ENCODE data around the gene JAML. TPM values are rescaled to one million over a fixed set of nuclear protein-coding genes. Genes with fewer than 3 reads are reported as not detected.

JAML gene
- total RNA-seq, 1 donor from 2014 or later: 0.09 TPM

GRCh38 chr11:118210323-118210722 is 14.5 kb downstream of the JAML start:
- Mint-ChIP-seq H3K4me1 (peaks cover 26% of the 10 kb centered on the region), H3K36me3 (no peaks in the 10 kb centered on the region), H3K4me3 (no peak overlapping the region), H3K9me3 (no peaks in the 10 kb centered on the region), H3K27ac (no peak overlapping the region), H3K27me3 (ENCODE audit: insufficient read depth, low read depth) (peaks cover 10% of the 10 kb centered on the region)
- Histone ChIP-seq H3K36me3 (no peaks in the 10 kb centered on the region), H3K4me3 (no peak overlapping the region), H4K20me1 (ENCODE audit: low read depth) (no peaks in the 10 kb centered on the region), H3K79me2 (ENCODE audit: low read depth) (no peaks in the 10 kb centered on the region), H3K27ac (no peak overlapping the region), H3K4me2 (peak overlapping the region; percentile 59), H2AFZ (replicated peaks) (no peak overlapping the region), H3K9ac (no peak overlapping the region), H3K4me1 (peaks cover 51% of the 10 kb centered on the region), H3K27me3 (no peaks in the 10 kb centered on the region), H3K9me3 (ENCODE audit: low read depth) (no peaks in the 10 kb centered on the region), H3F3A (ENCODE audit: low read depth) (peaks cover 45% of the 10 kb centered on the region)
- DNase-seq (ENCODE audit: low spot score): no peak
- TF ChIP-seq EZH2phosphoT487 (IDR thresholded peaks at IDR 0.05): no peak
- no peak for TF ChIP-seq CTCF (IDR thresholded peaks at IDR 0.05)
- TF ChIP-seq EZH2 (IDR thresholded peaks at IDR 0.05): no peak

- H3K4me1 Mint-ChIP-seq: peaks cover 26% of the 10 kb centered on the region
- H3K79me2 ChIP-seq (ENCODE audit: low read depth): no peaks in the 10 kb centered on the region
- H3K4me3 ChIP-seq: no peak overlapping the region
- H3K4me2 ChIP-seq: no peak overlapping the region
- H3K27me3 ChIP-seq: no peaks in the 10 kb centered on the region
- TF ChIP-seq EZH2 (IDR thresholded peaks at IDR 0.05): no peak
- TF ChIP-seq CTCF (IDR thresholded peaks at IDR 0.05): no peak
- TF ChIP-seq EZH2phosphoT487 (IDR thresholded peaks at IDR 0.05): no peak
- H3F3A ChIP-seq (ENCODE audit: low read depth): peaks cover 45% of the 10 kb centered on the region
- H3K4me1 ChIP-seq: peaks cover 47% of the 10 kb centered on the region
- no peak for DNase-seq (ENCODE audit: low spot score)
- no peaks in the 10 kb centered on the region for H3K9me3 ChIP-seq (ENCODE audit: low read depth)
- H3K27ac Mint-ChIP-seq: no peak overlapping the region
- no peak overlapping the region for H3K4me3 Mint-ChIP-seq
- peaks cover 10% of the 10 kb centered on the region for H3K27me3 Mint-ChIP-seq (ENCODE audit: insufficient read depth, low read depth)
- no peak overlapping the region for H3K9ac ChIP-seq
- H2AFZ ChIP-seq (replicated peaks): no peak overlapping the region
- no peaks in the 10 kb centered on the region for H3K9me3 Mint-ChIP-seq
- H3K27ac ChIP-seq: no peak overlapping the region
- no peaks in the 10 kb centered on the region for H3K36me3 Mint-ChIP-seq
- H4K20me1 ChIP-seq (ENCODE audit: low read depth): no peaks in the 10 kb centered on the region
- H3K36me3 ChIP-seq: no peaks in the 10 kb centered on the region
Measured at GRCh38 chr11:118209033-118209432, 15.8 kb downstream of the JAML start.

GRCh38 chr11:118207079-118207478 is 17.7 kb downstream of the JAML start:
- no peaks in the 10 kb centered on the region for H3K9me3 Mint-ChIP-seq
- Histone ChIP-seq H4K20me1 (ENCODE audit: low read depth) (no peaks in the 10 kb centered on the region), H3K4me2 (no peak overlapping the region), H3K79me2 (ENCODE audit: low read depth) (no peaks in the 10 kb centered on the region), H3K9me3 (ENCODE audit: low read depth) (no peaks in the 10 kb centered on the region), H2AFZ (replicated peaks) (no peak overlapping the region), H3K9ac (no peak overlapping the region), H3K27me3 (no peaks in the 10 kb centered on the region), H3F3A (ENCODE audit: low read depth) (peaks cover 28% of the 10 kb centered on the region), H3K36me3 (no peaks in the 10 kb centered on the region), H3K4me3 (no peak overlapping the region), H3K4me1 (peaks cover 29% of the 10 kb centered on the region), H3K27ac (no peak overlapping the region)
- H3K27ac Mint-ChIP-seq: no peak overlapping the region
- no peak for TF ChIP-seq EZH2phosphoT487 (IDR thresholded peaks at IDR 0.05)
- TF ChIP-seq CTCF (IDR thresholded peaks at IDR 0.05): no peak
- TF ChIP-seq EZH2 (IDR thresholded peaks at IDR 0.05): no peak
- H3K36me3 Mint-ChIP-seq: no peaks in the 10 kb centered on the region
- no peak for DNase-seq (ENCODE audit: low spot score)
- peaks cover 10% of the 10 kb centered on the region for H3K27me3 Mint-ChIP-seq (ENCODE audit: insufficient read depth, low read depth)
- peaks cover 14% of the 10 kb centered on the region for H3K4me1 Mint-ChIP-seq
- no peak overlapping the region for H3K4me3 Mint-ChIP-seq
